H1 (cell line): ENCODE data around the gene FGD6. TPM values are rescaled to one million over a fixed set of nuclear protein-coding genes. Genes with fewer than 3 reads are reported as not detected.

ENCODE experiments used
- BACH1 ChIP-seq: IDR thresholded peaks from 2 replicates; pipeline ENCODE4 v1.6.1; 2012; ENCODE audit warnings: low read length, improper control_type of control experiment
- CBX5 ChIP-seq: fragments of 300-800, 300-1000 bp; sonication (generic); IDR thresholded peaks from 2 replicates; pipeline ENCODE4 v1.7.1; 2016; ENCODE audit warnings: antibody characterized with exemption, low read length, low read depth
- CBX8 ChIP-seq: fragments of 300-800, 300-1000 bp; sonication (generic); IDR thresholded peaks from 2 replicates; pipeline ENCODE4 v1.7.1; 2016; ENCODE audit warnings: low read depth, low read length, borderline replicate concordance
- CREB1 ChIP-seq: IDR thresholded peaks from 2 replicates; pipeline ENCODE4 v1.6.1; 2012; ENCODE audit warnings: inconsistent platforms
- CTBP2 ChIP-seq: IDR thresholded peaks from 2 replicates; pipeline ENCODE4 v1.7.0; 2011; ENCODE audit warnings: borderline replicate concordance, mild to moderate bottlenecking, moderate library complexity, mixed read lengths, low read length; ENCODE audit not compliant: insufficient read depth, insufficient read length
- HDAC6 ChIP-seq: IDR thresholded peaks from one replicate; pipeline ENCODE4 v1.7.1; 2012; ENCODE audit warnings: low read depth, mild to moderate bottlenecking, inconsistent platforms, low read length, moderate library complexity
- KDM4A ChIP-seq: IDR thresholded peaks from one replicate; pipeline ENCODE4 v1.7.1; 2012; ENCODE audit warnings: low read depth, mild to moderate bottlenecking, moderate library complexity, low read length, inconsistent platforms; ENCODE audit not compliant: severe bottlenecking
- PHF8 ChIP-seq: fragments of 200-600 bp; sonication (generic); conservative IDR thresholded peaks from 2 replicates; pipeline ENCODE4 v1.7.1; 2012; ENCODE audit warnings: low read depth, mild to moderate bottlenecking, inconsistent platforms, low read length, moderate library complexity
- RBBP5 ChIP-seq: IDR thresholded peaks from 2 replicates; pipeline ENCODE4 v1.7.1; 2012; ENCODE audit warnings: low read depth, mild to moderate bottlenecking, inconsistent platforms, low read length, moderate library complexity, borderline replicate concordance
- RXRA ChIP-seq: IDR thresholded peaks from 2 replicates; pipeline ENCODE4 v1.6.1; 2011; ENCODE audit warnings: low read depth, mild to moderate bottlenecking, low read length, moderate library complexity; ENCODE audit not compliant: insufficient read depth
- SAP30 ChIP-seq: fragments of 300-600 bp; sonication (generic); IDR thresholded peaks from 2 replicates; pipeline ENCODE4 v1.7.1; 2012; ENCODE audit warnings: low read length, moderate library complexity, mild to moderate bottlenecking, inconsistent platforms; ENCODE audit not compliant: insufficient read depth, insufficient replicate concordance
- SIN3A ChIP-seq, 2 experiments: IDR thresholded peaks in 1 of 2; conservative IDR thresholded peaks in 1 of 2; 2 replicates each; pipeline ENCODE4 v1.6.1; 2011 to 2012; ENCODE audit warnings: low read length in 2 of 2, improper control_type of control experiment in 1 of 2, low read depth in 1 of 2, mild to moderate bottlenecking in 1 of 2
- SP2 ChIP-seq: IDR thresholded peaks from 2 replicates; pipeline ENCODE4 v1.6.1; 2012; ENCODE audit warnings: mild to moderate bottlenecking, low read length, inconsistent platforms
- TAF1 ChIP-seq: IDR thresholded peaks from 2 replicates; pipeline ENCODE4 v1.6.1; 2011; ENCODE audit warnings: mild to moderate bottlenecking, low read depth, low read length
- TBP ChIP-seq: IDR thresholded peaks from 2 replicates; pipeline ENCODE4 v1.6.1; 2011; ENCODE audit warnings: low read depth, low read length, improper control_type of control experiment
- polyA plus RNA-seq, 7 experiments: library from polyadenylated mRNA; depleted of rRNA in 3 of 7; stranded (reverse) in 5 of 7; unstranded in 2 of 7; fragments of >200 nt in 5 of 7; fragments of 200-250 nt in 2 of 7; gene quantifications; 1 replicate in 5 of 7; 2 replicates in 1 of 7; 4 replicates in 1 of 7; pipeline versions ENCODE4 v1.2.1 to v1.2.3, GENCODE V29; 2011 to 2013; ENCODE audit warnings: missing spikeins in 2 of 7, mixed read lengths in 2 of 7
- total RNA-seq: library from RNA; stranded (reverse); fragmentation: NEBNext Ultra II Directional; extraction: Animal tissue kit (Norgen Biotek cat#: 25700); gene quantifications from 2 replicates; pipeline ENCODE4 v1.2.1, GENCODE V29; 2021
- TF ChIP-seq, protein P1 (sequence below), 3 experiments: IDR thresholded peaks; 1 replicate in 2 of 3; 2 replicates in 1 of 3; pipeline versions ENCODE4 v1.5.1 to v1.6.1; 2011; ENCODE audit warnings: low read length in 3 of 3, mild to moderate bottlenecking in 3 of 3, inconsistent platforms in 2 of 3, low read depth in 1 of 3, moderate library complexity in 1 of 3; ENCODE audit not compliant: insufficient read depth in 1 of 3; ENCODE audit errors: control extremely low read depth in 1 of 3

Gene FGD6
- total and polyA plus RNA-seq, 2 of the 8 experiments (the other 6 are each of a cell fraction or from before 2014, with no cell fraction given), result 12.2 to 24.3 TPM

DNA sequence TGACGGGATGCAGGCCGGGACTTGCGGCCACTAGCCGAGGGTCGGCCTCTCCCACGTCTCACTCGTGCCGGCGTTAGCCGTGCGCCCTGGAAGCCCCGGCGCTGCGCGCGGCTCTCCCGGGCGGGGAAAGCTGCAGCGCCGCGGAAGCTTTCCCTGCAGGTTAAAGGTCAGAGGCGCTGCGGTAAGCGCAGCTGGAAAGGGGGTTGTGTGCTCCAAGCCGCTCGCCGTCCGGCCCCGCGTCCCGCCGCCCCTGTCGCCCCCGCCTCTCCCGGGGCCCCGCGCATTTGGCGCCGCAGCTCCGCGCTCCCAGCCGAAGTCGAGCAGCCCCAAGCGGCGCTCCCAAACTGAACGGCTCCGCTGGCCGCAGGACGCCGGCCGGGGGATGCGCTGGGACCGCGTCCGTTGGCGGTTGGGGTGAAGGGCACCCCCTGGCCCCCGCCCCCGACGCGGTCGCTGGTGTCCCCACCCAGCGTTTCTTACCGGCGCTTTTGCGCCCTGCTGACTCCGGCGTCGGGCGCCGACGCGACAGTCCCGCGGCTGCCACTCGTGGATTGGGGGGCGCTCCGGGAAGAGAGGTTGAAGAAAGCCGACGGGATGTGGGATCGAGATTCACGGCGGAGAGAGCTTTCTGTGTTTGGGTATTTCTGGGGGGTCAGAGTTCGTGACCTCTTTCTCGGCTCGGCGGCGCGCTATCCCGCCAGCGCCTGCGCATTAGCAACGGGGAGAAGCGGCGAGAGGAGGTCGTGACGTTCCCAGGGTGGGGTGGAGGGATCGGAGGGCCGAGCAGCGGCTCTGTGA is 144.2 kb downstream of the FGD6 start, which contains the start of gene NR2C1 (continued):
- TF ChIP-seq RBBP5 (peak; percentile 99), TAF1 (peak; percentile 50), HDAC6 (no peak), SIN3A (conservative IDR thresholded peaks at IDR 0.05 in 1 of 2, IDR thresholded peaks at IDR 0.05 in 1 of 2; ENCODE audit: low read depth in 1 of 2, low read length in 2 of 2) (peak in 1 of 2 experiments; percentile 61; a peak in 2 of 4 replicates), SP2 (peak; percentile 79; the same call in 1 of the 2 replicates), SAP30 (no peak), CBX5 (no peak), CREB1 (peak; percentile 86), KDM4A (peak; percentile 63), RXRA (peak; percentile 32; the same call in 1 of the 2 replicates), BACH1 (peak; percentile 39), PHF8 (peak; percentile 73; the same call in 1 of the 2 replicates), CBX8 (no peak), CTBP2 (peak; percentile 48), TBP (peak; percentile 43; the same call in 1 of the 2 replicates)
- TF ChIP-seq, protein P1, sequence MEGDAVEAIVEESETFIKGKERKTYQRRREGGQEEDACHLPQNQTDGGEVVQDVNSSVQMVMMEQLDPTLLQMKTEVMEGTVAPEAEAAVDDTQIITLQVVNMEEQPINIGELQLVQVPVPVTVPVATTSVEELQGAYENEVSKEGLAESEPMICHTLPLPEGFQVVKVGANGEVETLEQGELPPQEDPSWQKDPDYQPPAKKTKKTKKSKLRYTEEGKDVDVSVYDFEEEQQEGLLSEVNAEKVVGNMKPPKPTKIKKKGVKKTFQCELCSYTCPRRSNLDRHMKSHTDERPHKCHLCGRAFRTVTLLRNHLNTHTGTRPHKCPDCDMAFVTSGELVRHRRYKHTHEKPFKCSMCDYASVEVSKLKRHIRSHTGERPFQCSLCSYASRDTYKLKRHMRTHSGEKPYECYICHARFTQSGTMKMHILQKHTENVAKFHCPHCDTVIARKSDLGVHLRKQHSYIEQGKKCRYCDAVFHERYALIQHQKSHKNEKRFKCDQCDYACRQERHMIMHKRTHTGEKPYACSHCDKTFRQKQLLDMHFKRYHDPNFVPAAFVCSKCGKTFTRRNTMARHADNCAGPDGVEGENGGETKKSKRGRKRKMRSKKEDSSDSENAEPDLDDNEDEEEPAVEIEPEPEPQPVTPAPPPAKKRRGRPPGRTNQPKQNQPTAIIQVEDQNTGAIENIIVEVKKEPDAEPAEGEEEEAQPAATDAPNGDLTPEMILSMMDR (IDR thresholded peaks at IDR 0.05; ENCODE audit: control extremely low read depth in 1 of 3, insufficient read depth in 1 of 3, low read depth in 1 of 3, low read length in 3 of 3), result no peak
